MM.1S (cell line): ENCODE results near the gene IGHMBP2.

Experiments
- EZH2 ChIP-seq: fragments of 300-600 bp; sonication (generic); optimal IDR thresholded peaks from 2 replicates; pipeline ENCODE3; 2017; ENCODE audit warnings: low read depth, mild to moderate bottlenecking, antibody characterized with exemption, low read length, mixed read lengths
- EZH2phosphoT487 ChIP-seq: fragments of 300-600 bp; sonication (generic); IDR thresholded peaks from 2 replicates; pipeline ENCODE4 v1.6.1; 2018; ENCODE audit warnings: antibody characterized with exemption, low read length
- TF ChIP-seq, protein P1 (sequence below): fragments of 300-600 bp; sonication (generic); IDR thresholded peaks from 2 replicates; pipeline ENCODE4 v1.5.1; 2016; ENCODE audit warnings: antibody characterized with exemption, low read length, mixed read lengths

GRCh38 chr11:68929706-68930570 is 26.2 kb downstream of the IGHMBP2 start:
- TF ChIP-seq EZH2phosphoT487 (no peak), EZH2 (no peak)
- TF ChIP-seq, protein P1, sequence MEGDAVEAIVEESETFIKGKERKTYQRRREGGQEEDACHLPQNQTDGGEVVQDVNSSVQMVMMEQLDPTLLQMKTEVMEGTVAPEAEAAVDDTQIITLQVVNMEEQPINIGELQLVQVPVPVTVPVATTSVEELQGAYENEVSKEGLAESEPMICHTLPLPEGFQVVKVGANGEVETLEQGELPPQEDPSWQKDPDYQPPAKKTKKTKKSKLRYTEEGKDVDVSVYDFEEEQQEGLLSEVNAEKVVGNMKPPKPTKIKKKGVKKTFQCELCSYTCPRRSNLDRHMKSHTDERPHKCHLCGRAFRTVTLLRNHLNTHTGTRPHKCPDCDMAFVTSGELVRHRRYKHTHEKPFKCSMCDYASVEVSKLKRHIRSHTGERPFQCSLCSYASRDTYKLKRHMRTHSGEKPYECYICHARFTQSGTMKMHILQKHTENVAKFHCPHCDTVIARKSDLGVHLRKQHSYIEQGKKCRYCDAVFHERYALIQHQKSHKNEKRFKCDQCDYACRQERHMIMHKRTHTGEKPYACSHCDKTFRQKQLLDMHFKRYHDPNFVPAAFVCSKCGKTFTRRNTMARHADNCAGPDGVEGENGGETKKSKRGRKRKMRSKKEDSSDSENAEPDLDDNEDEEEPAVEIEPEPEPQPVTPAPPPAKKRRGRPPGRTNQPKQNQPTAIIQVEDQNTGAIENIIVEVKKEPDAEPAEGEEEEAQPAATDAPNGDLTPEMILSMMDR, result no peak
